Activated effector memory CD4-positive, alpha-beta T cell treated with anti-CD3 and anti-CD28 coated beads, Interleukin-2, amount 50 U/mL, for 16 hours (primary cell): ENCODE measurements around the gene TUBA8.
"Not testable (repeated sequence)": the region's sequence is repeated elsewhere in the genome, so short reads cannot be mapped to it uniquely, and the experiment has no call there.

Experiments
- DNase-seq: peaks from one replicate; pipeline ENCODE4 v3.0.0-alpha.2; 2020

The TUBA8 gene

DNA sequence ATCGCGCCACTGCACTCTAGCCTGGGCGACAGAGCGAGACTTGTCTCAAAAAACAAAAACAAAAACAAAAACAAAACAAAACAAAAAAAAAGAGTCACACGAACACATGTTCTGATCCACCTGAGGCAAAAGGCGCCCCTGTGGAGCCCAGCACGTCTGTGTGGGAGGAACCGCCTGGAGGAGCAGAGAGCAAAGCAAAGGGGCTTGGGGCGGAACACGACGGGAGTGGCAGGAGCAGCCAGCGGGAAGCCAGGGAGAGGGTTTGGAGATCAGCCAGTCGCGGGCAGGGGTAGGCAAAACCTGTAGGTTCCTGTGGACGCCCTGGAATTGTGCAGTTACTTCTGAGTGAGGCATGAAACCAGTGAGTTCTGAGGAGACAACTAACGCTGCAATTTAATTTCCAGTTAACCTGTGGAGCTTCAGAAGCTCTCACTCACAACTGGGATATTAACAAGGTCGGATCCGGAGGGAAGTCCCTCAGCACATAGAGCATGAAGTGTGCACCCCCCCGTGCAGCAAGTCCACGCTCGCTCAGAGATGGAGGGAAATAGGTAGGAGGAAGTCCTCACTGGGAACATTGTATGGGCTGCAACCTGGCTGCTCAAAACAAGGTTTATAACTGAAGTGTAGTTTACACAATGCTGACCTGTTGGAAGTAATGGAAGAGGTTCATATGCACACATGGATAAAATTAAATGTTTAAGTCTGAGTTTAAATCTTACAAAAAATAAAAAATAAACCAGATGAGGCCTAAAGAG is 26.1 kb downstream of the TUBA8 start:
- no peak for DNase-seq

GRCh38 chr22:18141004-18141403 is 30.4 kb downstream of the TUBA8 start:
- not testable (repeated sequence) for DNase-seq

DNA sequence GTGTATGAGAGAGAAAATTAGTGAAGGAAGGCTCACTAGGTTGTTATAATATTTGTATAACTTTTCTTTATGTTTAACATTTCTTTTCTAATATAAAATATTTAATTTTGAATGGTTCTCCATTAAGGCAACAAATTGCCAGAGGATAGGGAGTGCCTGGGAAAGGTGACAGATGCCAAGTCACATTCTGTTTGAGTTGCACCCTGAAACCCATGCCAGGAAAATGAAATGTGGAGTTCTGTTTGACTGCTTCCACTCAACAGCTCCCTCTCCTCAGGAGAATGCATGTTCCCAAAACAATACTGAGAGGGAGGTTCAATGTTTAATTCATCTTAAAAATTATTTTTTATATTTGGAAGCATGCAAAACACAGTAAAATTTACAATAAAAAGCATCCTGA is 33.5 kb downstream of the TUBA8 start:
- no peak for DNase-seq

- DNase-seq, result no peak
Observed at GRCh38 chr22:18145676-18146388, 35.2 kb downstream of the TUBA8 start.

- DNase-seq, result no peak
Observed at GRCh38 chr22:18146389-18146753, 35.8 kb downstream of the TUBA8 start.

DNA sequence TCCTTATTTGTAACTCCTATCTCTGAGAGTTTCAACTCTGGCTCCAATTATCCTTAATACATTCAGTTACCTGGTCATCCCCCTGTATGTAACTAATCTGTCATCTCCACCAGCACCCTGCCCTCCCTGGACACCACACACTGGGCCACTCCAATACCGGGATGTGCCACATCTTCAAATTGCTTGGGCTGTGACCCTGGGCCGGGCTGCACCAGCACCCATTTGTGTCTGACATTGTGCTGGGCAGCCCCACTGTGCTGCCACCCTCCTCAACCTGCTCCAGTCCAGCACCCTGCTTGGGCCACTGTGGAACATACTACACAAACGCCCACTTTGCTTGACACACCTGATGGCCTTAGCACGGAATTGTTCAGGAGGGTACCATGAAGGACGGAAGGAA is 37.2 kb downstream of the TUBA8 start:
- DNase-seq, result no peak

- no peak for DNase-seq
Observed at GRCh38 chr22:18148293-18148965, 37.8 kb downstream of the TUBA8 start.

- DNase-seq, result no peak
Observed at GRCh38 chr22:18152519-18152918, 41.9 kb downstream of the TUBA8 start.

GRCh38 chr22:18154821-18155390 is 44.3 kb downstream of the TUBA8 start:
- no peak for DNase-seq

GRCh38 chr22:18155546-18155945 is 44.9 kb downstream of the TUBA8 start:
- DNase-seq, result not testable (repeated sequence)

DNA sequence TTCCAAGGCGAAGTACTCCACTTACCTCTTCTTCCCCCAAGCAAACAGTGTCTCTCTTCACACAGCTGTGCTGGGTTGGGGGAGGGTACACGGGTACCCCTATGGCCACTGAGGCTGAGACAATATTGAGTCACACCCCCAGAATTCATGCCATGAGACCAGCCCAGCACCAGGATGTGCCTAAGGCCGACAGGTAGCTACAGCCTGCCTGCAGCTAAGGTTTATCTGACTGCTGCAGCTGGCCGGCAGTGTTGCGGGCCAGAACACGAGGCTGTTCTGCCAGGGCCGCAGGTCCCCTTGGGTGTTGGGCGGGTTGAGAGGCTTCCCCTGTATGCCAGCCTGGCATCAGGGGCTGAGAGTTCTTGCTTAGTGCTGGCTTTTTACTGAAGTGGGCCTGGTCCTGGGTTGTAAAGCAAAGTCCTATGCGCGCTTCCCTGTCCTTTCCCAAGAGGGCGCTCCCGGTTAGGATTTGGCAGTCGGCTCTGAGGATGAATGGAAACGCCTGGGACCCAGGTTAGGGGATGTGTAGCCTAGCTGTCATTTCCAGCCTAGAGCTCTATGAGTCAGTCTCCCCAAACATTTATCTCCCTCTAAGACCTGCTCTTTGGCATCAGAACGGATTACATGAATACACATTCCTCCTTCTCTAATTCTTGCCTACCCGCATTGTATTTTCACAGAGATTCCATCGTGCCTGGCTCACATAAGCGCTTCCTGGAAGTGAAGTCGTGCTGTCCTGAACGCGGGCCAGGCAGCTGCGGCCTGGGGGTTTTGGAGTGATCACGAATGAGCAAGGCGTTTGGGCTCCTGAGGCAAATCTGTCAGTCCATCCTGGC is 46.5 kb downstream of the TUBA8 start:
- DNase-seq, result peak; percentile 79

- no peak for DNase-seq
Observed at GRCh38 chr22:18157714-18158028, 47.1 kb downstream of the TUBA8 start.

DNA sequence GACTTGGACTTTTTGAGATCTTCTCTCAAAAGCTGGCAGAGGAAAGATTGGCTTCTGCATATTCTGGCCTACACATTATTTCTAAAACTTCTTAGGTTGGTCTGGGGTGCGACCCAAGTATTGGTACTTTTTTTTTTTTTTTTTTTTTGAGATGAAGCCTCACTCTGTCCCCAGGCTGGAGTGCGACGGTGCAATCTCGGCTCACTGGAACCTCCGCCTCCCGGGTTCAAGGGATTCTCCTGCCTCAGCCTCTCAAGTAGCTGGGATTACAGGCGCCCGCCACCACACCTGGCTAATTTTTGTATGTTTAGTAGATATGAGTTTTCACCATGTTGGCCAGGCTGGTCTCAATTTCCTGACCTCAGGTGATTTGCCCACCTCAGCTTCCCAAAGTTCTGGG is 50.0 kb downstream of the TUBA8 start:
- DNase-seq, result not testable (repeated sequence)

DNA sequence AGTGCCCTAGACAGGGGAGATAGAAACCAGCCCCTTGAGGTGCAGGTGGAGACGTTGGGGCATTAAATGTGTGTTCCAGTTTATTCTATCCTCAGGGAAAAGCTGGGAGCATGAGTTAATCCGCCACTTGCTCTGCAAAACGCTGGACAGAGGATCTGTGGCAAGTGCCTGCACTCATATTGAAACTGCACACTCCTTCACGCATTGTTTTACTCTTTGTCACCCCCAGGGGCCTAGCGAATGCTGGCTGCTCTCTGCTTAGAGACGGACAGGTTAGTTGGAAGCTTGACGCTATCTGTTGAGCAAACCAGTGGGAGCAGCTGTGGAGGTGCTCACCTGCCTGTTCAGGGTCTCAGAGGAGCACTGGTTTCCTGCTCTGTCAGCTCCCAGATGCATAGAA is 53.2 kb downstream of the TUBA8 start:
- not testable (repeated sequence) for DNase-seq

GRCh38 chr22:18164584-18164983 is 54.0 kb downstream of the TUBA8 start:
- DNase-seq, result not testable (repeated sequence)

DNA sequence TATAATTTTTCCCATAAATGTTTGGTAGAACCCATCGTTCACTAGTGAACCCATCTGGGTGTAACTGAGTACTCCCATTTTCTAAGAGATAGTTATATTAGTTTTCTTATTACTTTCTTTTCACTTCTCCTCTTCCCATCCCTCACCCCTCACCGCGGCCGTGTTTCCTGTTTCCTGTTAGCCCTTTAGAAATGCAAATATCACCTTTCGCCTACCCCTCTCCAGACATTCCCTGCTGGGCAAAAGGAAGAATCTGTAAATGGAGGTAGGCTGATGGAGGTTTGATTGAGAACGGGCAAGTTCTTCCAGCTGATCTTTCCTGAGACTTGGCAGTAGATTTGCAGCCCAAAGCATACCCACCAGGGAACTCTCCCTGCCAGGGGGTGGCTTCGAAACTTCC is 54.7 kb downstream of the TUBA8 start:
- not testable (repeated sequence) for DNase-seq

GRCh38 chr22:18170284-18170683 is 59.7 kb downstream of the TUBA8 start:
- DNase-seq, result not testable (repeated sequence)

DNA sequence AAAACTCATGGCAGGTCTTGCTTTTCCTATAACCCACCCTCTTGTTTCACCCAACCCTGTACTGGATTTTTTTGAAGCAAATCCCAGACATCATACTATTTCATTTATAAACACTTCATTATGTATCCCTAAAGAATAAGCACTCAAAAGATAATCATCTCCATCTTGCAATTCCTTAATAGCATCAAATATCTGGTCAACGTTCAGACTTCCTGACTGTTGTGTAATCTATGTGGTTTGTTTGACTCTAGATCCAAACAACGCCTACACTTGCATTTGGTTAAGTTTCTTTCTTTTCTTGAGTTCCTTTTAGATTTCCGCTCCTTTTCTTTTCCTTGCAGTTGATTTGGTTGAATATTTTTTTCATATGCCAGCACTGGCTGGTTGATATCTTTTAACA is 61.6 kb downstream of the TUBA8 start:
- not testable (repeated sequence) for DNase-seq

GRCh38 chr22:18172776-18173175 is 62.2 kb downstream of the TUBA8 start:
- not testable (repeated sequence) for DNase-seq

DNA sequence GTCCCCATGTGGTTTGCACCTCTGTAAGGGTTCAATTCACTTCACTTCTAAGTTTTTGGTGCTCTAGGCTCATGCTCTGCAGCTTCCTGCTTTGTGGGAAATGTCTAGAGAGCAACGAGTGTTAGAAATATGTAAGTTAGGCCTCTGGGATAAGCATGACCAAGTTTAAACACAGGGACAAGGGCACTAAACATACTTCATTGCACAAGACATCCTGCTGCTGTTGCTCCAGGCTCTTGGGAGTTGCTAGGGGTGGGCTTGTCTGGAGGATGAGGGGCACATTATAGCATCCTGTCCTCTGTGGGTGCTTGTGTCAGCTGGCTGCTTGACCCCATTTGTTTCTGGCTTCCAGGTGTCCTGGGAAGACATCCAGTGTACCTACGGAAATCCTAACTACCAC is 62.8 kb downstream of the TUBA8 start:
- not testable (repeated sequence) for DNase-seq
